ENCODE measurements around the gene CYTIP.

GRCh38 chr2:157443795-157444640 is at the start of gene CYTIP:
- TF ChIP-seq CTCF (conservative IDR thresholded peaks at IDR 0.05) (no peak), EZH2 (IDR thresholded peaks at IDR 0.05; ENCODE audit: low read depth) (no peak)

Data from PC-9 (cell line).